Measurements from ENCODE around the gene FOXK2.

DNA sequence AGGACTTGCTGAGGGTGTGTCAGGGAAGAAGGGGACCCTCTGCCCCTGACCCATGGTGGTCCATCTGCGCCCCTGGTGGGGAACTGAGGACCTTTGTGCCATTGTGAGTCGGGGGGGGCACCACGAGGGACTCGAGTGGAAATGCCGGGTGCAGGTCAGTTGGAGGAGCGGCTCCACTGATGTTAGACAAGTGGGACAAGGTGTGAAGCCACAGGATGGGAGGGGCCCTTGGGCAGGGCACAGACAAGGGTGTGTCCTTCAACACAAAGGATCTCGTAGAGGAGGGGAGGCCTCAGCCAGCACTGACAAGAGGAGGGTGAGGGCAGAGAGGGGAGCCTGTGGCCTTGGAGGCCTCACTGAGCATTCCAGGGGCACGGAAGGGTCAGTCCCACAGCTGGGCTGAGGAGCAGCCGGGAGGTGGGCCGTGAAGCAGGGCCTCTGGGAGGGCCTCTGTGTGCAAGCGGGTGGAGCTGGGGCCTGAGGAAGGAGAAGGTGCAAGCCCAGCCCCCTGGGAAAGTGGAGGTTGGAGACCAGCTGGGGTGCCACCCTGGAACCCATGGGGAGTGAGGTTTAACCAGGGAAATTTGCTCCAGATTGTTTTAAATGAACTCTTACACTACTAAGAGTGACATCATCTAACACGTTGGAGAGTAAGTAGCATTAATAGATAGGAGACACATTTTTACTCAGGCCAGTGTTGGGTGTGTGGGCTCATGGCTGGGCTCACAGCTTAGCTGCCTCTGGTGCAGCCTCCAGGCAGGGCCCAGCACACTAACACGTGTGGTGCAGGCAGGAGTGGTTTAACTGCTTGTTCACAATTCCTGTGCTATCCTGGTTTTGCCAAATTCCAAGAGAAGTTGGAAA, 33.1 kb upstream of the FOXK2 start:
- TF ChIP-seq, protein P1, sequence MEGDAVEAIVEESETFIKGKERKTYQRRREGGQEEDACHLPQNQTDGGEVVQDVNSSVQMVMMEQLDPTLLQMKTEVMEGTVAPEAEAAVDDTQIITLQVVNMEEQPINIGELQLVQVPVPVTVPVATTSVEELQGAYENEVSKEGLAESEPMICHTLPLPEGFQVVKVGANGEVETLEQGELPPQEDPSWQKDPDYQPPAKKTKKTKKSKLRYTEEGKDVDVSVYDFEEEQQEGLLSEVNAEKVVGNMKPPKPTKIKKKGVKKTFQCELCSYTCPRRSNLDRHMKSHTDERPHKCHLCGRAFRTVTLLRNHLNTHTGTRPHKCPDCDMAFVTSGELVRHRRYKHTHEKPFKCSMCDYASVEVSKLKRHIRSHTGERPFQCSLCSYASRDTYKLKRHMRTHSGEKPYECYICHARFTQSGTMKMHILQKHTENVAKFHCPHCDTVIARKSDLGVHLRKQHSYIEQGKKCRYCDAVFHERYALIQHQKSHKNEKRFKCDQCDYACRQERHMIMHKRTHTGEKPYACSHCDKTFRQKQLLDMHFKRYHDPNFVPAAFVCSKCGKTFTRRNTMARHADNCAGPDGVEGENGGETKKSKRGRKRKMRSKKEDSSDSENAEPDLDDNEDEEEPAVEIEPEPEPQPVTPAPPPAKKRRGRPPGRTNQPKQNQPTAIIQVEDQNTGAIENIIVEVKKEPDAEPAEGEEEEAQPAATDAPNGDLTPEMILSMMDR (IDR thresholded peaks at IDR 0.05): no peak
- no peak for TF ChIP-seq POLR2AphosphoS5 (IDR thresholded peaks at IDR 0.05; ENCODE audit: insufficient read depth in 1 of 2, low read depth in 1 of 2)
- no peak for TF ChIP-seq POLR2A (IDR thresholded peaks at IDR 0.05)
